K562 (cell line): ENCODE results near the gene USH2A. TPM values are rescaled to one million over a fixed set of nuclear protein-coding genes. Genes with fewer than 3 reads are reported as not detected.

Experiments
- ATAC-seq: fragments of 200-7000 bp; cut with Tn5 transposase; 3 replicates; pipeline ENCODE4 v1.9.1; 2020; ENCODE audit warnings: moderate library complexity
- BruUV-seq: library from RNA; stranded (reverse); fragments of 400-500 nt; replicated peaks from 2 replicates; lab custom pipeline; 2021; lab: Mats Ljungman, UMichigan
- CTCF ChIA-PET: fragments of 300-600 bp; formaldehyde crosslinking; extraction: SDS; loops from one replicate; lab custom pipeline; 2021; ENCODE audit warnings: low intra/inter-chr PET ratio; lab: Yijun Ruan, JAX
- POLR2A ChIA-PET: fragments of 300-600, 350-650 bp; sonication (Branson Sonifier 250); formaldehyde crosslinking; extraction: SDS; loops from one replicate; lab custom pipeline; 2021; ENCODE audit warnings: antibody characterized with exemption, inconsistent platforms; lab: Yijun Ruan, JAX
- DNase-seq, 4 experiments: peaks; one replicate each; pipeline versions ENCODE4 v3.0.0 to v3.0.0-alpha.2; 2011 to 2018; ENCODE audit warnings: low spot score in 3 of 4, mixed read lengths in 3 of 4; ENCODE audit errors: extremely low read depth in 1 of 4
- FAIRE-seq: peaks from 2 replicates; lab custom pipeline; 2011; peaks lifted over from hg19 to GRCh38; lab: Jason Lieb, UNC
- H2AFZ ChIP-seq: 2 replicates; pipeline ENCODE4 v1.6.0; 2011; ENCODE audit warnings: low read depth, low read length, control low read depth, inconsistent platforms
- H3K27ac ChIP-seq: fragments of 200-600 bp; 3 replicates; pipeline ENCODE4 v1.8.0; 2011; ENCODE audit warnings: low read depth, mild to moderate bottlenecking, control low read depth, inconsistent platforms, low read length, moderate library complexity, mixed read lengths; ENCODE audit errors: extremely low read depth
- H3K27me3 ChIP-seq, 2 experiments: fragments of 300-600 bp in 1 of 2; 2 replicates in 1 of 2; 3 replicates in 1 of 2; pipeline versions ENCODE4 v1.6.0 to v1.8.0; 2011; ENCODE audit warnings: inconsistent platforms in 2 of 2, low read length in 2 of 2, mild to moderate bottlenecking in 1 of 2, mixed read lengths in 1 of 2, moderate library complexity in 1 of 2; ENCODE audit not compliant: control insufficient read depth in 2 of 2, insufficient read depth in 2 of 2
- H3K36me3 ChIP-seq: fragments of 300-600 bp; 3 replicates; pipeline ENCODE4 v1.8.0; 2011; ENCODE audit warnings: mild to moderate bottlenecking, low read length, inconsistent platforms; ENCODE audit not compliant: control insufficient read depth, insufficient read depth
- H3K4me1 ChIP-seq, 2 experiments: fragments of 200-600 bp in 1 of 2; replicated peaks in 1 of 2; 2 replicates in 1 of 2; 3 replicates in 1 of 2; pipeline versions ENCODE4 v1.5.1 to v1.8.0; 2011; ENCODE audit warnings: inconsistent platforms in 2 of 2, low read length in 2 of 2, mild to moderate bottlenecking in 1 of 2, mixed read lengths in 1 of 2, moderate library complexity in 1 of 2; ENCODE audit not compliant: control insufficient read depth in 2 of 2, insufficient read depth in 2 of 2
- H3K4me2 ChIP-seq: 2 replicates; pipeline ENCODE4 v1.6.1; 2011; ENCODE audit warnings: low read length, control low read depth, inconsistent platforms, mixed read lengths; ENCODE audit not compliant: insufficient read depth
- H3K4me3 ChIP-seq: fragments of 200-600 bp; sonication (generic), shearing (Covaris generic); 2 replicates; pipeline ENCODE4 v1.5.1; 2016; ENCODE audit warnings: control low read depth, inconsistent platforms
- H3K79me2 ChIP-seq: fragments of 200-600 bp; 3 replicates; pipeline ENCODE4 v1.8.0; 2011; ENCODE audit warnings: low read length, inconsistent platforms; ENCODE audit not compliant: control insufficient read depth, insufficient read depth
- H3K9ac ChIP-seq, 2 experiments: 2 replicates each; pipeline versions ENCODE4 v1.6.0 to v1.6.1; 2011; ENCODE audit warnings: low read depth in 2 of 2, low read length in 2 of 2, control low read depth in 1 of 2, inconsistent platforms in 1 of 2, mild to moderate bottlenecking in 1 of 2, mixed read lengths in 1 of 2; ENCODE audit not compliant: insufficient read depth in 1 of 2
- H3K9me1 ChIP-seq: one replicate; pipeline ENCODE4 v1.6.0; 2011; ENCODE audit warnings: inconsistent platforms, mild to moderate bottlenecking, low read length, moderate library complexity; ENCODE audit not compliant: control insufficient read depth, insufficient read depth
- H3K9me3 ChIP-seq: replicated peaks from 2 replicates; pipeline ENCODE4 v1.5.1; 2011; ENCODE audit warnings: low read depth, low read length, inconsistent platforms; ENCODE audit not compliant: control insufficient read depth, insufficient read depth
- H4K20me1 ChIP-seq: replicated peaks from 2 replicates; pipeline ENCODE4 v1.6.1; 2011; ENCODE audit warnings: low read length, inconsistent platforms, mixed read lengths; ENCODE audit not compliant: control insufficient read depth, insufficient read depth
- ARID1B ChIP-seq: fragments of 450-650 bp; IDR thresholded peaks from 2 replicates; pipeline ENCODE4 v1.6.1; 2016; ENCODE audit warnings: antibody characterized with exemption, mild to moderate bottlenecking, inconsistent platforms
- CBX8 ChIP-seq: fragments of 200-600 bp; sonication (generic); IDR thresholded peaks from 2 replicates; pipeline ENCODE4 v1.6.1; 2012; ENCODE audit warnings: borderline replicate concordance, mixed run types, low read depth, mild to moderate bottlenecking, moderate library complexity, mixed read lengths, low read length, control low read depth, inconsistent platforms; ENCODE audit not compliant: poor library complexity, severe bottlenecking; ENCODE audit errors: extremely low read depth
- CCNT2 ChIP-seq: IDR thresholded peaks from 2 replicates; pipeline ENCODE4 v1.6.1; 2011; ENCODE audit warnings: borderline replicate concordance, low read depth, mild to moderate bottlenecking, moderate library complexity, mixed read lengths, low read length; ENCODE audit not compliant: insufficient read length; ENCODE audit errors: extremely low read depth
- ELF4 ChIP-seq: fragments of 450-650 bp; formaldehyde crosslinking; IDR thresholded peaks from 2 replicates; pipeline ENCODE4 v1.4.0; 2022; ENCODE audit warnings: missing genetic modification characterization
- HMGN3 ChIP-seq: IDR thresholded peaks from 2 replicates; pipeline ENCODE4 v1.6.1; 2011; ENCODE audit warnings: borderline replicate concordance, low read depth, mild to moderate bottlenecking, mixed read lengths, low read length; ENCODE audit not compliant: insufficient read length; ENCODE audit errors: extremely low read depth
- MYC ChIP-seq, 2 experiments: fragments of 250-450 bp in 1 of 2; sonication (Bioruptor Pico) in 1 of 2; IDR thresholded peaks; 2 replicates each; pipeline versions ENCODE4 v1.5.1 to v1.6.1; 2012 to 2021; ENCODE audit warnings: low read depth in 2 of 2, borderline replicate concordance in 1 of 2, improper control_type of control experiment in 1 of 2, low read length in 1 of 2, mild to moderate bottlenecking in 1 of 2, moderate library complexity in 1 of 2
- ZNF174 ChIP-seq: fragments of 250-450 bp; sonication (Bioruptor Pico); IDR thresholded peaks from 2 replicates; pipeline ENCODE4 v1.4.0; 2020; ENCODE audit warnings: mild to moderate bottlenecking
- ZNF830 ChIP-seq: fragments of 250-450 bp; sonication (Bioruptor Pico); IDR thresholded peaks from 2 replicates; pipeline ENCODE4 v1.5.0; 2021; ENCODE audit warnings: mild to moderate bottlenecking
- WGBS: fragments of 100-300 bp; shearing (Covaris generic); methylation state at CpG from one replicate; pipeline ENCODE4 v1.1.6; 2016; ENCODE audit warnings: low coverage, mixed read lengths; ENCODE audit not compliant: insufficient coverage; ENCODE audit errors: missing lambda C conversion rate; 5-methylcytosine and 5-hydroxymethylcytosine counted together
- in situ Hi-C: fragments of 300-500 bp; cut with MboI; formaldehyde crosslinking; loops from 4 replicates; pipeline ENCODE4 v1.15.0; 2018; ENCODE audit warnings: inconsistent platforms, mixed read lengths
- intact Hi-C: fragments of 100-400 bp; cut with micrococcal nuclease; formaldehyde crosslinking; loops from 2 replicates; pipeline ENCODE4 v1.14.2; 2022
- polyA plus RNA-seq, 8 experiments: library from polyadenylated mRNA; depleted of rRNA in 4 of 8; stranded (reverse) in 5 of 8; unstranded in 3 of 8; fragments of >200 nt; fragmentation: Nextera tagmentation in 2 of 8; fragmentation: Illumina TruSeq in 1 of 8; extraction: Ambion mirVana in 2 of 8; extraction: Trizol in 1 of 8; gene quantifications; 2 replicates each; pipeline versions ENCODE4 v1.2.1 to v1.2.3, GENCODE V29; 2011 to 2014; ENCODE audit warnings: inconsistent platforms in 1 of 8, missing spikeins in 1 of 8
- total RNA-seq, 7 experiments: library from RNA; depleted of rRNA in 6 of 7; stranded (reverse); fragments of >200 nt in 6 of 7; fragmentation: Illumina TruSeq in 2 of 7; extraction: Trizol in 2 of 7; gene quantifications; 2 replicates each; pipeline versions ENCODE4 v1.2.1 to v1.2.3, GENCODE V29; 2011 to 2021; ENCODE audit warnings: low replicate concordance in 1 of 7
- TF ChIP-seq, protein P1 (sequence below): fragments of 250-450 bp; sonication (Bioruptor Pico); IDR thresholded peaks from 2 replicates; pipeline ENCODE4 v1.8.0; 2022; ENCODE audit warnings: inconsistent platforms
- TF ChIP-seq, protein P2 (sequence below): fragments of 250-450 bp; sonication (Bioruptor Pico); IDR thresholded peaks from 2 replicates; pipeline ENCODE4 v1.5.0; 2020; ENCODE audit warnings: mild to moderate bottlenecking

The USH2A gene
- total and polyA plus RNA-seq, 9 of the 15 experiments (the other 6 are each of a cell fraction or from before 2014, with no cell fraction given) = under 0.01 TPM; not detected in 7

DNA sequence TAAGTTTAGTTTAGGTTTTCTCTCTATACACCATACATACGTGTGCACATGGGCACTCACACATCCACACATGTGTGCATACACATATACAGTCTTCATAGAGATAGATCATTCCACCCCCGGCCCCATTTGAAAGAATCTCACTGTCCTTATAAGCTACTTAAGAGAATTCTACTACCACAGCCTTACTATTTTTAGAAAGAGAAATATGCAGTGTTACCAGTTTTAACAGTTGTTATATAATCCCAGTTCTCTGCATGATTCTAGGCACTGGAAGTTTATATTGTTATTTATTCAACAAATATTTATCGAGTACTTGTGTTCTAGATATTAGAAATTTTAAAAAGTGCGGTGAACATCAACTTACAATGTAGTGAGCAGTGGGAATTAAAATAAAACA, 814.6 kb downstream of the USH2A start:
- ATAC-seq = no peak
- no peak overlapping the region for H3K9ac ChIP-seq
- FAIRE-seq = no peak
- TF ChIP-seq ZNF174 (CRISPR knock-in tag) (no peak), CCNT2 (no peak), MYC (IDR thresholded peaks at IDR 0.05; ENCODE audit: low read depth, low read length) (no peak), MYC (CRISPR knock-in tag; IDR thresholded peaks at IDR 0.05; ENCODE audit: borderline replicate concordance, low read depth) (no peak), HMGN3 (no peak), ELF4 (CRISPR knock-in tag) (no peak)
- peaks cover 4% of the 10 kb centered on the region; the same call in 2 of the 3 replicates for H3K79me2 ChIP-seq
- H2AFZ ChIP-seq = no peak overlapping the region
- H3K27ac ChIP-seq = no peak overlapping the region
- H3K9me3 ChIP-seq = no peaks in the 10 kb centered on the region
- in situ Hi-C loops (no loop called here), intact Hi-C loops (loop anchor here (10.0 kb wide), 2 partner anchors 56 to 394 kb away; no protein-coding TSS in a partner anchor)
- H3K27me3 ChIP-seq = no peaks in the 10 kb centered on the region
- peaks cover 85% of the 10 kb centered on the region for H3K36me3 ChIP-seq
- no peak overlapping the region for H3K4me3 ChIP-seq
- no peaks in the 10 kb centered on the region for H3K9me1 ChIP-seq
- H3K4me1 ChIP-seq = no peaks in the 10 kb centered on the region
- WGBS = 95% methylated on average over 4 of the region's 4 CpGs
- no peaks in the 10 kb centered on the region for H4K20me1 ChIP-seq
- DNase-seq = no peak
- ChIA-PET CTCF (no interaction called here), POLR2A (no interaction called here)
- no TSS peak for BruUV-seq
- H3K4me2 ChIP-seq = no peak overlapping the region

DNA sequence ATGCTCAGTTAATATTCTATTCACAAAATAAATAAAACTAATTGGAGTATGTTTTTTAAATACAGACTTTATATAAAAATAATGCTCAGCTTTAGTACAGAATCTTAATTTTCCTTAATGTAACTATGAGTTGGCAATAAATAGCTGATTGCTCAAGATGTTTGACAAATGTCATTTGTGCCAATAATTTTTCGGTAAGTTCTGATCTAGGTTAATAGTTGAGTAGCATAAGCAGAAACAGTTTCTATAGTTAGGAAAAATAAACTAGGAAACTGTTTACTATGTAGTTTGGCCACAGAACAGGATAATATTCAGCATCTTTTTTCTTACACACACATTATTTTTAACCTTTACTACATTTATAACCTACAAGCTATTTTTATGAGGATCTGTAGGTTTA, 815.8 kb downstream of the USH2A start:
- FAIRE-seq (no peak), DNase-seq (no peak), ATAC-seq (no peak)
- H3K79me2 ChIP-seq = no peaks in the 10 kb centered on the region
- no peaks in the 10 kb centered on the region for H4K20me1 ChIP-seq
- H3K9ac ChIP-seq = no peak overlapping the region
- H3K36me3 ChIP-seq = peaks cover 85% of the 10 kb centered on the region
- H3K4me3 ChIP-seq = no peak overlapping the region
- no TSS peak for BruUV-seq
- no peaks in the 10 kb centered on the region for H3K9me3 ChIP-seq
- no peaks in the 10 kb centered on the region for H3K9me1 ChIP-seq
- no peaks in the 10 kb centered on the region for H3K4me1 ChIP-seq
- H3K27ac ChIP-seq = no peak overlapping the region
- CTCF ChIA-PET = no interaction called here
- POLR2A ChIA-PET = no interaction called here
- in situ Hi-C loops (no loop called here), intact Hi-C loops (loop anchor here (10.0 kb wide), 2 partner anchors 57 to 393 kb away; no protein-coding TSS in a partner anchor)
- 100% methylated on average over 1 of the region's 1 CpG for WGBS
- no peaks in the 10 kb centered on the region for H3K27me3 ChIP-seq
- H3K4me2 ChIP-seq = no peak overlapping the region
- no peak overlapping the region for H2AFZ ChIP-seq
- TF ChIP-seq ARID1B = no peak
- TF ChIP-seq CBX8 = no peak
- TF ChIP-seq, protein P1, sequence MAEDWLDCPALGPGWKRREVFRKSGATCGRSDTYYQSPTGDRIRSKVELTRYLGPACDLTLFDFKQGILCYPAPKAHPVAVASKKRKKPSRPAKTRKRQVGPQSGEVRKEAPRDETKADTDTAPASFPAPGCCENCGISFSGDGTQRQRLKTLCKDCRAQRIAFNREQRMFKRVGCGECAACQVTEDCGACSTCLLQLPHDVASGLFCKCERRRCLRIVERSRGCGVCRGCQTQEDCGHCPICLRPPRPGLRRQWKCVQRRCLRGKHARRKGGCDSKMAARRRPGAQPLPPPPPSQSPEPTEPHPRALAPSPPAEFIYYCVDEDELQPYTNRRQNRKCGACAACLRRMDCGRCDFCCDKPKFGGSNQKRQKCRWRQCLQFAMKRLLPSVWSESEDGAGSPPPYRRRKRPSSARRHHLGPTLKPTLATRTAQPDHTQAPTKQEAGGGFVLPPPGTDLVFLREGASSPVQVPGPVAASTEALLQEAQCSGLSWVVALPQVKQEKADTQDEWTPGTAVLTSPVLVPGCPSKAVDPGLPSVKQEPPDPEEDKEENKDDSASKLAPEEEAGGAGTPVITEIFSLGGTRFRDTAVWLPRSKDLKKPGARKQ (CRISPR knock-in tag) = no peak
- no peak for TF ChIP-seq ZNF830 (CRISPR knock-in tag)
- TF ChIP-seq, protein P2, sequence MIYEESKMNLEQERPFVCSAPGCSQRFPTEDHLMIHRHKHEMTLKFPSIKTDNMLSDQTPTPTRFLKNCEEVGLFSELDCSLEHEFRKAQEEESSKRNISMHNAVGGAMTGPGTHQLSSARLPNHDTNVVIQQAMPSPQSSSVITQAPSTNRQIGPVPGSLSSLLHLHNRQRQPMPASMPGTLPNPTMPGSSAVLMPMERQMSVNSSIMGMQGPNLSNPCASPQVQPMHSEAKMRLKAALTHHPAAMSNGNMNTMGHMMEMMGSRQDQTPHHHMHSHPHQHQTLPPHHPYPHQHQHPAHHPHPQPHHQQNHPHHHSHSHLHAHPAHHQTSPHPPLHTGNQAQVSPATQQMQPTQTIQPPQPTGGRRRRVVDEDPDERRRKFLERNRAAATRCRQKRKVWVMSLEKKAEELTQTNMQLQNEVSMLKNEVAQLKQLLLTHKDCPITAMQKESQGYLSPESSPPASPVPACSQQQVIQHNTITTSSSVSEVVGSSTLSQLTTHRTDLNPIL (CRISPR knock-in tag) = no peak
